ENCODE data around the gene LRRC71. TPM values are rescaled to one million over a fixed set of nuclear protein-coding genes. Genes with fewer than 3 reads are reported as not detected.

LRRC71 gene
- total and polyA plus RNA-seq, 10 of the 15 experiments (the other 5 are each of a cell fraction or from before 2014, with no cell fraction given) = not detected

GRCh38 chr1:156905651-156906050 is 14.8 kb upstream of the LRRC71 start (continued):
- TF ChIP-seq RELA (IDR thresholded peaks at IDR 0.05; ENCODE audit: borderline replicate concordance, partially characterized antibody) = no peak

DNA sequence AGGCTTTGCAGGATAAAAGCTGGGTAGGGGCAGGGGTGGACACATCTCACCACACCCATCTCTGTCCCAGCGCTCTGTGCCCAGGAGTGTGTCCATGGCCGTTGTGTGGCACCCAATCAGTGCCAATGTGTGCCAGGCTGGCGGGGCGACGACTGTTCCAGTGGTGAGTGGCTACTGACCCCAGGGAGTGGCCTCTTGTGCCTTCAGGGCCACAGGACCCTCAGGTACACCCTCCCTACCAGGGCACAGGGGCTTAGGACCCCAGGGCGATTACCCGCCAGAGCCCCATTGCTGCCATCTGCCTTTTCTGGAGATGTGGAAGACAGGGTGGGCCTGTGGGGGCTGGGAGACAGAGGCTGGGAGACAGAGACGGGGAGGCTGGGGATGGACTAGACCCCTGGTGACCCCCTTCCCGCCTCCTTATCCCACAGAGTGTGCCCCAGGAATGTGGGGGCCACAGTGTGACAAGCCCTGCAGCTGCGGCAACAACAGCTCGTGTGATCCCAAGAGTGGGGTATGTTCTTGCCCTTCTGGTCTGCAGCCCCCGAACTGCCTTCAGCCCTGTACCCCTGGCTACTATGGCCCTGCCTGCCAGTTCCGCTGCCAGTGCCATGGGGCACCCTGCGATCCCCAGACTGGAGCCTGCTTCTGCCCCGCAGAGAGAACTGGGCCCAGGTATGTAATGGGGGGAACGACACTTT is 14.1 kb upstream of the LRRC71 start:
- ChIA-PET POLR2A (no interaction called here), SMC1A (ENCODE audit: uncharacterized antibody, unreplicated experiment) (no interaction called here), CTCF (no interaction called here), RAD21 (ENCODE audit: unreplicated experiment) (no interaction called here)
- in situ Hi-C loops (cut with MboI) (no loop called here), intact Hi-C loops (cut with micrococcal nuclease; ENCODE audit: unreplicated experiment) (no loop called here)
- Histone ChIP-seq H3K4me3 (no peak overlapping the region), H3K27ac (ENCODE audit: control insufficient read depth, insufficient read depth) (no peak overlapping the region), H3K9me3 (replicated peaks; ENCODE audit: control insufficient read depth, insufficient read depth, low read length) (no peaks in the 10 kb centered on the region), H3K9ac (ENCODE audit: control insufficient read depth, insufficient read depth, low read length) (no peak overlapping the region), H3K4me2 (ENCODE audit: control insufficient read depth, insufficient read depth) (no peak overlapping the region), H3K79me2 (ENCODE audit: control insufficient read depth, insufficient read depth, low read length) (no peaks in the 10 kb centered on the region), H2AFZ (ENCODE audit: control insufficient read depth, low read depth, low read length) (no peak overlapping the region), H3K36me3 (ENCODE audit: control insufficient read depth in 2 of 2, insufficient read depth in 2 of 2, low read length in 1 of 2) (no peaks in the 10 kb centered on the region), H3K4me1 (ENCODE audit: control insufficient read depth, insufficient read depth, low read length) (no peaks in the 10 kb centered on the region), H4K20me1 (ENCODE audit: control insufficient read depth, insufficient read depth) (no peaks in the 10 kb centered on the region), H3K27me3 (replicated peaks in 1 of 2; ENCODE audit: control insufficient read depth in 2 of 2, insufficient read depth in 2 of 2, low read length in 1 of 2) (peaks cover 0 to 2% of the 10 kb centered on the region in 2 experiments; a peak in 3 of 4 replicates)
- BruUV-seq (replicated peaks) = no TSS peak
- DNase-seq (ENCODE audit: low read depth, low spot score) (no peak), ATAC-seq (no peak), FAIRE-seq (no peak)
- no peak for TF ChIP-seq MEF2A (IDR thresholded peaks at IDR 0.05; ENCODE audit: insufficient read depth, low read depth, low read length)
- no peak for TF ChIP-seq CBFB (IDR thresholded peaks at IDR 0.05; ENCODE audit: low read depth)
- TF ChIP-seq SIX5 (IDR thresholded peaks at IDR 0.05; ENCODE audit: low read depth, low read length, severe bottlenecking) = no peak
- no peak for TF ChIP-seq PML (IDR thresholded peaks at IDR 0.05; ENCODE audit: low read length)
- TF ChIP-seq SMAD5 (IDR thresholded peaks at IDR 0.05; ENCODE audit: low read depth) = no peak
- TF ChIP-seq ASH2L (IDR thresholded peaks at IDR 0.05; ENCODE audit: borderline replicate concordance, low read depth) = no peak
- TF ChIP-seq KAT2A (conservative IDR thresholded peaks at IDR 0.05; ENCODE audit: control insufficient read depth, low read depth, low read length) = no peak
- TF ChIP-seq KDM1A (IDR thresholded peaks at IDR 0.05; ENCODE audit: borderline replicate concordance) = no peak
- 68% methylated on average over 15 of the region's 16 CpGs for WGBS (ENCODE audit: insufficient coverage, insufficient replicate concordance, low lambda C conversion rate, missing lambda C conversion rate)

Measured in GM12878 (cell line).